ENCODE measurements around the gene CCDC184. TPM values are rescaled to one million over a fixed set of nuclear protein-coding genes. Genes with fewer than 3 reads are reported as not detected.

CCDC184 gene
- 0.15 and 0.19 TPM in 2 replicates for total RNA-seq

GRCh38 chr12:48183091-48183875 lies at the start of gene CCDC184:
Gene CCDC184 (plus strand): TSS chr12:48183644. CDS start chr12:48184123, 479 bp downstream.

GRCh38 chr12:48157018-48157888 lies 26.2 kb upstream of the CCDC184 start, which contains the start of gene ASB8:
Gene ASB8 (minus strand): TSS chr12:48157515. CDS start chr12:48153496, 4,019 bp downstream.

GRCh38 chr12:48203192-48203591 lies 19.7 kb downstream of the CCDC184 start, which contains the start of gene OR10AD1:
Gene OR10AD1 (minus strand): TSS chr12:48203292. CDS start chr12:48203292, 0 bp downstream.

Other genes with a start within 250 kb of the CCDC184 start
- gene TMEM106C, start 220.0 kb upstream of the CCDC184 start, total RNA-seq, result 14.2 and 16.5 TPM in 2 replicates
- gene COL2A1, start 179.2 kb upstream of the CCDC184 start, total RNA-seq, result not detected in 2 replicates
- gene SENP1, start 77.6 kb upstream of the CCDC184 start, total RNA-seq, result 6.5 and 12.2 TPM in 2 replicates
- gene PFKM, start 64.3 kb upstream of the CCDC184 start, total RNA-seq, result 51.6 and 52.3 TPM in 2 replicates
- 17.8 and 27.3 TPM in 2 replicates for gene ASB8, start 26.1 kb upstream of the CCDC184 start, total RNA-seq
- not detected in 2 replicates for gene OR10AD1, start 19.6 kb downstream of the CCDC184 start, total RNA-seq
- gene ZNF641, start 167.3 kb downstream of the CCDC184 start, total RNA-seq, result 2.9 and 3.1 TPM in 2 replicates

All from cardiac ventricle fibroblast (primary cell).